H1 (cell line): ENCODE results near the gene SMIM44. TPM values are rescaled to one million over a fixed set of nuclear protein-coding genes. Genes with fewer than 3 reads are reported as not detected.

Source experiments
- CTCF ChIA-PET: fragments of 300-600 bp; sonication (Branson Sonifier 250); formaldehyde crosslinking; loops from one replicate; lab custom pipeline; 2021; ENCODE audit not compliant: partially characterized antibody; lab: Charles Lee
- POLR2A ChIA-PET: fragments of 300-600 bp; sonication (Branson Sonifier 250); formaldehyde crosslinking; loops from one replicate; lab custom pipeline; 2021; ENCODE audit warnings: inconsistent platforms; ENCODE audit not compliant: partially characterized antibody; lab: Charles Lee
- DNase-seq, 2 experiments: peaks; one replicate each; pipeline versions ENCODE4 v3.0.0 to v3.0.0-alpha.2; 2010 to 2022; ENCODE audit warnings: low spot score in 2 of 2, low read depth in 1 of 2, mixed read lengths in 1 of 2
- FAIRE-seq: peaks from 2 replicates; lab custom pipeline; 2011; peaks lifted over from hg19 to GRCh38; lab: Jason Lieb, UNC
- H2AFZ ChIP-seq: 2 replicates; pipeline ENCODE4 v1.8.1; 2012; ENCODE audit warnings: low read length, inconsistent platforms
- H2AK5ac ChIP-seq: 2 replicates; pipeline ENCODE4 v1.6.1; 2013; ENCODE audit warnings: low read depth, low read length
- H2BK120ac ChIP-seq: replicated peaks from 2 replicates; pipeline ENCODE3; 2013; ENCODE audit warnings: low read depth, low read length, inconsistent platforms
- H2BK12ac ChIP-seq: 2 replicates; pipeline ENCODE4 v1.6.1; 2013; ENCODE audit warnings: low read depth, low read length
- H2BK15ac ChIP-seq: 2 replicates; pipeline ENCODE4 v1.6.1; 2013; ENCODE audit warnings: low read length
- H2BK20ac ChIP-seq: 2 replicates; pipeline ENCODE4 v1.6.1; 2013; ENCODE audit warnings: low read length
- H2BK5ac ChIP-seq: 2 replicates; pipeline ENCODE4 v1.6.1; 2013; ENCODE audit warnings: low read depth, low read length
- H3K14ac ChIP-seq: 2 replicates; pipeline ENCODE4 v1.6.1; 2013; ENCODE audit warnings: inconsistent platforms; ENCODE audit not compliant: insufficient read length
- H3K18ac ChIP-seq: 2 replicates; pipeline ENCODE4 v1.6.1; 2013; ENCODE audit warnings: low read length; ENCODE audit errors: extremely low read depth
- H3K23ac ChIP-seq: 2 replicates; pipeline ENCODE4 v1.6.1; 2013; ENCODE audit warnings: inconsistent platforms; ENCODE audit not compliant: insufficient read length
- H3K23me2 ChIP-seq: 2 replicates; pipeline ENCODE4 v1.6.1; 2013; ENCODE audit warnings: low read depth, low read length
- H3K27ac ChIP-seq: 2 replicates; pipeline ENCODE4 v1.6.1; 2011; ENCODE audit warnings: low read depth, low read length, inconsistent platforms
- H3K27me3 ChIP-seq, 4 experiments: replicated peaks in 1 of 4; 1 replicate in 1 of 4; 2 replicates in 3 of 4; pipeline versions ENCODE4 v1.6.1 to v1.8.1; 2011 to 2013; ENCODE audit warnings: low read length in 3 of 4, mild to moderate bottlenecking in 3 of 4, inconsistent platforms in 2 of 4, mixed read lengths in 2 of 4, moderate library complexity in 1 of 4; ENCODE audit not compliant: control insufficient read depth in 3 of 4, insufficient read depth in 3 of 4; ENCODE audit errors: extremely low read depth in 1 of 4
- H3K36me3 ChIP-seq, 4 experiments: 2 replicates each; pipeline versions ENCODE4 v1.6.1 to v1.8.1; 2011 to 2013; ENCODE audit warnings: mild to moderate bottlenecking in 4 of 4, low read length in 3 of 4, moderate library complexity in 2 of 4, control low read depth in 1 of 4, inconsistent platforms in 1 of 4; ENCODE audit not compliant: insufficient read depth in 4 of 4, control insufficient read depth in 2 of 4
- H3K4ac ChIP-seq: replicated peaks from 2 replicates; pipeline ENCODE3; 2013; ENCODE audit warnings: low read length, low read depth, mixed read lengths, inconsistent platforms; ENCODE audit not compliant: insufficient read length
- H3K4me1 ChIP-seq, 4 experiments: replicated peaks in 1 of 4; 1 replicate in 1 of 4; 2 replicates in 3 of 4; pipeline versions ENCODE4 v1.6.1 to v1.8.1; 2011 to 2013; ENCODE audit warnings: low read length in 3 of 4, inconsistent platforms in 2 of 4, mixed read lengths in 1 of 4; ENCODE audit not compliant: insufficient read depth in 4 of 4, control insufficient read depth in 3 of 4
- H3K4me2 ChIP-seq, 2 experiments: 2 replicates each; pipeline versions ENCODE4 v1.6.1 to v1.8.1; 2011 to 2013; ENCODE audit warnings: low read depth in 2 of 2, low read length in 2 of 2, control low read depth in 1 of 2, inconsistent platforms in 1 of 2, mild to moderate bottlenecking in 1 of 2; ENCODE audit not compliant: insufficient read depth in 1 of 2
- H3K4me3 ChIP-seq, 4 experiments: fragments of 200-600, 300-600 bp in 1 of 4; sonication (generic), shearing (Covaris generic), sonication (Bioruptor Twin) in 1 of 4; 2 replicates each; pipeline versions ENCODE4 v1.5.1 to v1.8.1; 2011 to 2016; ENCODE audit warnings: low read length in 4 of 4, low read depth in 3 of 4, control low read depth in 2 of 4, inconsistent platforms in 2 of 4, mild to moderate bottlenecking in 2 of 4, mixed read lengths in 1 of 4, moderate library complexity in 1 of 4; ENCODE audit not compliant: insufficient read depth in 2 of 4; ENCODE audit errors: extremely low read depth in 1 of 4
- H3K56ac ChIP-seq: replicated peaks from 2 replicates; pipeline ENCODE3; 2013; ENCODE audit warnings: low read depth, mild to moderate bottlenecking, mixed read lengths, low read length, inconsistent platforms; ENCODE audit not compliant: insufficient read length
- H3K79me1 ChIP-seq: 2 replicates; pipeline ENCODE4 v1.6.1; 2013; ENCODE audit warnings: low read depth, low read length, control low read depth
- H3K79me2 ChIP-seq, 2 experiments: 2 replicates each; pipeline versions ENCODE4 v1.6.1 to v1.8.1; 2012 to 2013; ENCODE audit warnings: low read length in 2 of 2, mild to moderate bottlenecking in 2 of 2, inconsistent platforms in 1 of 2; ENCODE audit not compliant: insufficient read depth in 2 of 2, control insufficient read depth in 1 of 2
- H3K9ac ChIP-seq, 4 experiments: replicated peaks in 1 of 4; 1 replicate in 1 of 4; 2 replicates in 3 of 4; pipeline versions ENCODE4 v1.6.1 to v1.8.1; 2011 to 2013; ENCODE audit warnings: low read depth in 3 of 4, low read length in 3 of 4, control low read depth in 2 of 4, mild to moderate bottlenecking in 2 of 4, moderate library complexity in 2 of 4, inconsistent platforms in 1 of 4; ENCODE audit errors: extremely low read depth in 1 of 4
- H3K9me3 ChIP-seq, 2 experiments: 2 replicates each; pipeline versions ENCODE4 v1.6.1 to v1.8.1; 2012 to 2013; ENCODE audit warnings: mild to moderate bottlenecking in 2 of 2, moderate library complexity in 2 of 2, control low read depth in 1 of 2, inconsistent platforms in 1 of 2, low read depth in 1 of 2, low read length in 1 of 2, mixed read lengths in 1 of 2; ENCODE audit not compliant: insufficient read depth in 2 of 2
- H4K20me1 ChIP-seq, 2 experiments: replicated peaks in 1 of 2; 2 replicates each; pipeline versions ENCODE3 to v1.8.1; 2011 to 2013; ENCODE audit warnings: inconsistent platforms in 2 of 2, low read length in 2 of 2, mild to moderate bottlenecking in 1 of 2; ENCODE audit not compliant: insufficient read depth in 2 of 2, control insufficient read depth in 1 of 2
- H4K5ac ChIP-seq: 2 replicates; pipeline ENCODE4 v1.6.1; 2013; ENCODE audit warnings: low read length, low read depth, mixed read lengths, inconsistent platforms; ENCODE audit not compliant: insufficient read length
- H4K8ac ChIP-seq: 2 replicates; pipeline ENCODE4 v1.8.0; 2013; ENCODE audit warnings: mild to moderate bottlenecking, moderate library complexity, low read length, inconsistent platforms; ENCODE audit not compliant: insufficient read depth; ENCODE audit errors: extremely low read depth
- H4K91ac ChIP-seq: replicated peaks from 2 replicates; pipeline ENCODE3; 2013; ENCODE audit warnings: low read length, mixed read lengths, inconsistent platforms; ENCODE audit not compliant: insufficient read length
- BACH1 ChIP-seq: IDR thresholded peaks from 2 replicates; pipeline ENCODE4 v1.6.1; 2012; ENCODE audit warnings: low read length, improper control_type of control experiment
- CEBPB ChIP-seq: IDR thresholded peaks from 2 replicates; pipeline ENCODE4 v1.6.1; 2012; ENCODE audit warnings: low read depth, low read length
- CTBP2 ChIP-seq: IDR thresholded peaks from 2 replicates; pipeline ENCODE4 v1.7.0; 2011; ENCODE audit warnings: borderline replicate concordance, mild to moderate bottlenecking, moderate library complexity, mixed read lengths, low read length; ENCODE audit not compliant: insufficient read depth, insufficient read length
- E2F6 ChIP-seq: IDR thresholded peaks from 2 replicates; pipeline ENCODE4 v1.6.1; 2012; ENCODE audit warnings: inconsistent platforms
- KDM1A ChIP-seq: fragments of 200-600, 300-600 bp; sonication (generic); IDR thresholded peaks from 2 replicates; pipeline ENCODE4 v1.7.1; 2016; ENCODE audit warnings: mild to moderate bottlenecking, low read length, borderline replicate concordance
- KDM5A ChIP-seq: fragments of 200-600 bp; IDR thresholded peaks from 2 replicates; pipeline ENCODE4 v1.7.1; 2012; ENCODE audit warnings: mild to moderate bottlenecking, low read length, inconsistent platforms, mixed read lengths
- POU5F1 ChIP-seq: IDR thresholded peaks from 2 replicates; pipeline ENCODE4 v1.6.1; 2011; ENCODE audit warnings: low read depth, mild to moderate bottlenecking, low read length, moderate library complexity
- RAD21 ChIP-seq, 2 experiments: IDR thresholded peaks in 1 of 2; conservative IDR thresholded peaks in 1 of 2; 2 replicates each; pipeline ENCODE4 v1.6.1; 2011; ENCODE audit warnings: low read depth in 2 of 2, low read length in 2 of 2, improper control_type of control experiment in 1 of 2, inconsistent platforms in 1 of 2, mild to moderate bottlenecking in 1 of 2, moderate library complexity in 1 of 2
- RFX5 ChIP-seq: IDR thresholded peaks from 2 replicates; pipeline ENCODE4 v1.6.1; 2011; ENCODE audit warnings: low read depth, low read length, improper control_type of control experiment, borderline replicate concordance
- SP2 ChIP-seq: IDR thresholded peaks from 2 replicates; pipeline ENCODE4 v1.6.1; 2012; ENCODE audit warnings: mild to moderate bottlenecking, low read length, inconsistent platforms
- TAF7 ChIP-seq: optimal IDR thresholded peaks from 2 replicates; pipeline ENCODE3; 2011; ENCODE audit warnings: low read depth, mild to moderate bottlenecking, inconsistent platforms, low read length, moderate library complexity, borderline replicate concordance
- ZNF274 ChIP-seq: IDR thresholded peaks from 2 replicates; pipeline ENCODE4 v1.7.0; 2012; ENCODE audit warnings: low read length, borderline replicate concordance; ENCODE audit errors: extremely low read depth
- WGBS, 2 experiments: shearing (Covaris generic) in 1 of 2; methylation state at CpG; one replicate each; pipeline versions ENCODE4 v1.1.6 to v1.1.7; 2013 to 2015; ENCODE audit warnings: low lambda C conversion rate in 2 of 2, mixed read lengths in 2 of 2, inconsistent platforms in 1 of 2, low coverage in 1 of 2, missing lambda C conversion rate in 1 of 2; ENCODE audit not compliant: insufficient replicate concordance in 2 of 2, insufficient coverage in 1 of 2, insufficient read length in 1 of 2; ENCODE audit errors: extremely low coverage in 1 of 2, missing lambda C conversion rate in 1 of 2; 5-methylcytosine and 5-hydroxymethylcytosine counted together
- polyA plus RNA-seq, 7 experiments: library from polyadenylated mRNA; depleted of rRNA in 3 of 7; stranded (reverse) in 5 of 7; unstranded in 2 of 7; fragments of >200 nt in 5 of 7; fragments of 200-250 nt in 2 of 7; gene quantifications; 1 replicate in 5 of 7; 2 replicates in 1 of 7; 4 replicates in 1 of 7; pipeline versions ENCODE4 v1.2.1 to v1.2.3, GENCODE V29; 2011 to 2013; ENCODE audit warnings: missing spikeins in 2 of 7, mixed read lengths in 2 of 7
- total RNA-seq: library from RNA; stranded (reverse); fragmentation: NEBNext Ultra II Directional; extraction: Animal tissue kit (Norgen Biotek cat#: 25700); gene quantifications from 2 replicates; pipeline ENCODE4 v1.2.1, GENCODE V29; 2021

The SMIM44 gene
- total and polyA plus RNA-seq, 2 of the 8 experiments (the other 6 are each of a cell fraction or from before 2014, with no cell fraction given), result not detected

GRCh38 chr19:3515891-3516422 is 32.7 kb upstream of the SMIM44 start:
- Histone ChIP-seq H3K23ac (no peak overlapping the region), H3K4ac (peak overlapping the region; percentile 21), H3K9ac (no peak overlapping the region; a peak in 1 of 7 replicates), H2BK12ac (peak overlapping the region; percentile 44; the same call in 1 of the 2 replicates), H3K14ac (no peak overlapping the region), H3K18ac (no peak overlapping the region), H3K4me1 (peaks cover 0 to 29% (median 20%) of the 10 kb centered on the region in 4 experiments; a peak in 6 of 7 replicates), H3K56ac (no peak overlapping the region), H3K23me2 (no peaks in the 10 kb centered on the region), H3K27me3 (no peaks in the 10 kb centered on the region), H4K20me1 (peaks cover 5 to 20% of the 10 kb centered on the region in 2 experiments), H2BK5ac (no peak overlapping the region; the same call in none of the 2 replicates), H2AK5ac (0 out of 2 replicates have a peak overlapping the region, but pooled peaks have one; percentile 49), H2BK15ac (0 out of 2 replicates have a peak overlapping the region, but pooled peaks have one; percentile 2), H3K79me1 (peaks cover 26% of the 10 kb centered on the region), H3K4me3 (no peak overlapping the region), H3K27ac (0 out of 2 replicates have a peak overlapping the region, but pooled peaks have one; percentile 18), H4K8ac (no peak overlapping the region), H4K5ac (no peak overlapping the region), H2BK120ac (no peak overlapping the region), H4K91ac (no peak overlapping the region), H2BK20ac (no peak overlapping the region), H2AFZ (no peak overlapping the region), H3K4me2 (no peak overlapping the region), H3K79me2 (peaks cover 0 to 76% of the 10 kb centered on the region in 2 experiments; a peak in 3 of 4 replicates), H3K36me3 (no peaks in the 10 kb centered on the region), H3K9me3 (no peaks in the 10 kb centered on the region)
- FAIRE-seq (no peak), DNase-seq (no peak)
- ChIA-PET POLR2A (interaction anchor here (1.0 to 2.3 kb wide), 3 partner anchors 12 to 44 kb away, joined by 4 to 7 read pairs (median 5); no protein-coding TSS in a partner anchor), CTCF (interaction anchor here (0.5 to 5.4 kb wide), 7 partner anchors 11 to 190 kb away, joined by 3 to 28 read pairs (median 4); partner anchors contain the start of gene DOHH)
- 87% methylated on average over 13 of the region's 15 CpGs; no CpG with 5 or more reads in 1 of the 2 experiments for WGBS, 2 experiments
- TF ChIP-seq CTBP2, result no peak
- no peak for TF ChIP-seq SP2
- no peak for TF ChIP-seq BACH1
- TF ChIP-seq POU5F1, result no peak
- no peak for TF ChIP-seq KDM5A
- TF ChIP-seq KDM1A, result no peak
- no peak for TF ChIP-seq RAD21 (IDR thresholded peaks at IDR 0.05 in 1 of 2, conservative IDR thresholded peaks at IDR 0.05 in 1 of 2; ENCODE audit: low read depth in 2 of 2, low read length in 2 of 2)
- no peak for TF ChIP-seq TAF7
- no peak for TF ChIP-seq E2F6
- TF ChIP-seq RFX5, result no peak
- no peak for TF ChIP-seq ZNF274
- TF ChIP-seq CEBPB, result no peak
